ENCODE data around the gene ULK1.

DNA sequence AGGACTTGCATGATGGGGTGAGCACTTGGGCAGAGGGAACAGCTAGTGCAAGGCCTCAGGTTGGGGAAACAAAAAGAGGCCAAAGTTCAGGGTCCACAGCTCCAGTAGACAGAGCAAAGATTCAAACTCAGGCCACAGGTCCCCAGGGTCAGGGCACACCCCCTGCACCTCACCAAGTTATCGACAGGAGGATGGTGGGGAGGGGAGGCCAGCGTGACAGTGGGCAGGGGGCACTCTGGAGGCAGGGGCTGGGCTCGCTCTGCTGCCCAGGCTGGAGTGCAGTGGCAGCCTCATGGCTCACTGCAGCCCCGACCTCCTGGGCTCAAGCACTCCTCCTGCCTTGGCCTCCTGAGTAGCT lies 32.4 kb upstream of the ULK1 start:
- TF ChIP-seq POLR2A (IDR thresholded peaks at IDR 0.05; ENCODE audit: insufficient read depth in 1 of 2, low read depth in 2 of 2, low read length in 2 of 2) (peak in 1 of 2 experiments; percentile 19; a peak in 1 of 4 replicates), JUN (CRISPR knock-in tag; IDR thresholded peaks at IDR 0.05) (no peak; the same call in 1 of the 2 replicates), YY1 (IDR thresholded peaks at IDR 0.05; ENCODE audit: insufficient read depth, insufficient replicate concordance, low read depth, low read length) (no peak), MLLT10 (CRISPR knock-in tag; IDR thresholded peaks at IDR 0.05) (no peak), POLR2AphosphoS5 (IDR thresholded peaks at IDR 0.05; ENCODE audit: low read depth, low read length) (no peak)
- TF ChIP-seq, protein P1, sequence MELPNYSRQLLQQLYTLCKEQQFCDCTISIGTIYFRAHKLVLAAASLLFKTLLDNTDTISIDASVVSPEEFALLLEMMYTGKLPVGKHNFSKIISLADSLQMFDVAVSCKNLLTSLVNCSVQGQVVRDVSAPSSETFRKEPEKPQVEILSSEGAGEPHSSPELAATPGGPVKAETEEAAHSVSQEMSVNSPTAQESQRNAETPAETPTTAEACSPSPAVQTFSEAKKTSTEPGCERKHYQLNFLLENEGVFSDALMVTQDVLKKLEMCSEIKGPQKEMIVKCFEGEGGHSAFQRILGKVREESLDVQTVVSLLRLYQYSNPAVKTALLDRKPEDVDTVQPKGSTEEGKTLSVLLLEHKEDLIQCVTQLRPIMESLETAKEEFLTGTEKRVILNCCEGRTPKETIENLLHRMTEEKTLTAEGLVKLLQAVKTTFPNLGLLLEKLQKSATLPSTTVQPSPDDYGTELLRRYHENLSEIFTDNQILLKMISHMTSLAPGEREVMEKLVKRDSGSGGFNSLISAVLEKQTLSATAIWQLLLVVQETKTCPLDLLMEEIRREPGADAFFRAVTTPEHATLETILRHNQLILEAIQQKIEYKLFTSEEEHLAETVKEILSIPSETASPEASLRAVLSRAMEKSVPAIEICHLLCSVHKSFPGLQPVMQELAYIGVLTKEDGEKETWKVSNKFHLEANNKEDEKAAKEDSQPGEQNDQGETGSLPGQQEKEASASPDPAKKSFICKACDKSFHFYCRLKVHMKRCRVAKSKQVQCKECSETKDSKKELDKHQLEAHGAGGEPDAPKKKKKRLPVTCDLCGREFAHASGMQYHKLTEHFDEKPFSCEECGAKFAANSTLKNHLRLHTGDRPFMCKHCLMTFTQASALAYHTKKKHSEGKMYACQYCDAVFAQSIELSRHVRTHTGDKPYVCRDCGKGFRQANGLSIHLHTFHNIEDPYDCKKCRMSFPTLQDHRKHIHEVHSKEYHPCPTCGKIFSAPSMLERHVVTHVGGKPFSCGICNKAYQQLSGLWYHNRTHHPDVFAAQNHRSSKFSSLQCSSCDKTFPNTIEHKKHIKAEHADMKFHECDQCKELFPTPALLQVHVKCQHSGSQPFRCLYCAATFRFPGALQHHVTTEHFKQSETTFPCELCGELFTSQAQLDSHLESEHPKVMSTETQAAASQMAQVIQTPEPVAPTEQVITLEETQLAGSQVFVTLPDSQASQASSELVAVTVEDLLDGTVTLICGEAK (IDR thresholded peaks at IDR 0.05) = no peak
- TF ChIP-seq, protein P1 (CRISPR knock-in tag; IDR thresholded peaks at IDR 0.05) = no peak
- TF ChIP-seq, protein P2, sequence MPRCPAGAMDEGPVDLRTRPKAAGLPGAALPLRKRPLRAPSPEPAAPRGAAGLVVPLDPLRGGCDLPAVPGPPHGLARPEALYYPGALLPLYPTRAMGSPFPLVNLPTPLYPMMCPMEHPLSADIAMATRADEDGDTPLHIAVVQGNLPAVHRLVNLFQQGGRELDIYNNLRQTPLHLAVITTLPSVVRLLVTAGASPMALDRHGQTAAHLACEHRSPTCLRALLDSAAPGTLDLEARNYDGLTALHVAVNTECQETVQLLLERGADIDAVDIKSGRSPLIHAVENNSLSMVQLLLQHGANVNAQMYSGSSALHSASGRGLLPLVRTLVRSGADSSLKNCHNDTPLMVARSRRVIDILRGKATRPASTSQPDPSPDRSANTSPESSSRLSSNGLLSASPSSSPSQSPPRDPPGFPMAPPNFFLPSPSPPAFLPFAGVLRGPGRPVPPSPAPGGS (CRISPR knock-in tag; IDR thresholded peaks at IDR 0.05) = no peak

Measured in HepG2 (cell line).